ENCODE data around the gene ATP5ME. TPM values are rescaled to one million over a fixed set of nuclear protein-coding genes. Genes with fewer than 3 reads are reported as not detected.
A peak's percentile ranks its signal among the peaks of the same experiment; 100 is the strongest.
"Not testable (repeated sequence)": the region's sequence is repeated elsewhere in the genome, so short reads cannot be mapped to it uniquely, and the experiment has no call there.

Gene ATP5ME
- polyA plus RNA-seq, 3 donors from 2014 or later = 466 to 581 (median 532) TPM

GRCh38 chr4:710116-710515 is 36.0 kb upstream of the ATP5ME start:
- H3K27ac Mint-ChIP-seq = peak overlapping the region in 2 of 6 donors; percentile 1 to 9

DNA sequence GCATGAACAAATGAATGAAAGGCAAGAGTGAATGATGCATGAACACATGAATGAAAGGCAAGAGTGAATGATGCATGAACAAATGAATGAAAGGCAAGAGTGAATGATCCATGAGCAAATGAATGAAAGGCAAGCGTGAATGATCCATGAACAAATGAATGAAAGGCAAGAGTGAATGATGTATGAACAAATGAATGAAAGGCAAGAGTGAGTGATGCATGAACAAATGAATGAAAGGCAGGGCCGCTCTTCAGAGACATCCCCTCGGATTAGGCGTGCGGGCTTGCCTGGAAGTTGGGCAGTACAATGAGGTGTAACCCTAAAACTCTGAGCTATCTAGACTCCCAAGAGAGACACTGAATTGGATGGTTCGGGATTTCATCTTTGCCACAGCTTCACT is 35.3 kb upstream of the ATP5ME start:
- no peak for DNase-seq
- Mint-ChIP-seq H3K27ac (peak overlapping the region in 3 of 6 donors; percentile 3 to 46 (median 42)), H3K4me1 (peaks cover 28 to 30% of the 10 kb centered on the region in 2 donors), H3K9me3 (no peaks in the 10 kb centered on the region), H3K36me3 (peaks cover 0 to 1% (median 0%) of the 10 kb centered on the region in 3 donors), H3K4me3 (peak overlapping the region in 3 of 5 donors; percentile 0 to 20 (median 8)), H3K27me3 (ENCODE audit: low read depth in 3 of 3) (peaks cover 0 to 2% (median 0%) of the 10 kb centered on the region in 3 donors)

More at GRCh38 chr4:710116-710515, 36.0 kb upstream of the ATP5ME start:
- Mint-ChIP-seq H3K27me3 (ENCODE audit: low read depth in 3 of 3) (peaks cover 0 to 2% (median 0%) of the 10 kb centered on the region in 3 donors), H3K36me3 (peaks cover 0 to 3% (median 0%) of the 10 kb centered on the region in 3 donors), H3K4me3 (peak overlapping the region in 2 of 5 donors; percentile 12 to 20), H3K4me1 (peaks cover 36% of the 10 kb centered on the region in 2 donors), H3K9me3 (no peaks in the 10 kb centered on the region)
- DNase-seq = no peak

DNA sequence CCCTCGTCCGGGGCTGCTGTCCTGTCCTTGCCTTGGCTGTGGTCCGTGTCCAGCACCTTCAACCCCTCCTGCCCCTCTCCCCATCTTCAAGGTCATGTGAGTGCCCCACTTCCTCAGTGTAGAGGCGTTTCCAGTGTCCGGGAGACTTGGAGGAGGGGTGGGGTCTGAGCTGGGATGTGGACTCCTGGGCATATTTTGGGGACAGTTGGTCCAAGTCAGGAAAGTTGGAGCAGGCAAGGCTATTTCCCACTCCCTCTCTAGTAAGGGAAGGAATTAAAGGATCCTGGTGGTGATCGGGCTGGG is 34.5 kb upstream of the ATP5ME start:
- H3K27me3 Mint-ChIP-seq (ENCODE audit: low read depth in 3 of 3) = peaks cover 0 to 2% (median 0%) of the 10 kb centered on the region in 3 donors
- H3K36me3 Mint-ChIP-seq = no peaks in the 10 kb centered on the region
- H3K9me3 Mint-ChIP-seq = no peaks in the 10 kb centered on the region
- peaks cover 26 to 29% of the 10 kb centered on the region in 2 donors for H3K4me1 Mint-ChIP-seq
- H3K4me3 Mint-ChIP-seq = peak overlapping the region in 2 of 5 donors; percentile 32 to 34
- H3K27ac Mint-ChIP-seq = peak overlapping the region in 2 of 6 donors; percentile 13 to 53
- DNase-seq = no peak

- Mint-ChIP-seq H3K4me1 (peaks cover 26% of the 10 kb centered on the region in 2 donors), H3K36me3 (no peaks in the 10 kb centered on the region), H3K9me3 (no peaks in the 10 kb centered on the region), H3K27ac (peak overlapping the region in 3 of 6 donors; percentile 46 to 64 (median 49)), H3K27me3 (ENCODE audit: low read depth in 3 of 3) (peaks cover 0 to 2% (median 0%) of the 10 kb centered on the region in 3 donors), H3K4me3 (peak overlapping the region in 3 of 5 donors; percentile 41 to 53 (median 42))
- no peak for DNase-seq
Measured at GRCh38 chr4:707929-708630, 34.0 kb upstream of the ATP5ME start.

DNA sequence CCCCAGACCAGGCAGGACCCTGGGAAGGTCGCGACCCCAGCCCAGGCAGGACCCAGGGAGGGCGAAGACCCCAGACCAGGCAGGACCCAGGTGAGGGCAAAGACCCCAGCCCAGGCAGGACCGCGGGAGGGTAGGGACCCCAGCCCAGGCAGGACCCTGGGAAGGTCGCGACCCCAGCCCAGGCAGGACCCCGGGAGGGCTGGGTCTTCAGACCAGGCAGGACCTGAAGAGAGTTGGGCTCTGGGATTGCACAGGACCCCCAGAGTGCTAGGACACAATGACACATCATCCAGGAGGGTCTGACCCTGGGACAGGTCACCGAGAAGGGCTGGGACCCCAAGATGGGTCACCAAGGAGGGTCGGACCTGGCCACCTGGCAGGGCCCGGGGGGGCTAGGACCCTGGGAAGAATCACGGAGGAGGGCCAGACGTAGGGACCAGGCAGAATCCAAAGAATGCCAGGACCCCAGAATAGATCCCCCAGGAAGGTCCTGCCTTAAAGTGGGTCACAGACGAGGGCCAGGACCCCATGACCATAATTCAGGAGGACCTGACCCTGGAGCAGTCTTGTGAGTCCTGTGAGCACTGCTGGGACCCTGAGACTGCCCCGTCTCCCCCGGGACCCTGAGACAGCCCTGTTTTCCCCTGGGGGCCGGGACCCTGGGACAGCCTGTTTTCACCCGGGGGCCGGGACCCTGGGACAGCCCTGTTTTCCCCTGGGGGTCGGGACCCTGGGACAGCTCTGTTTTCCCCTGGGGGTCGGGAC is 32.9 kb upstream of the ATP5ME start:
- Mint-ChIP-seq H3K4me1 (peaks cover 22 to 26% of the 10 kb centered on the region in 2 donors), H3K27ac (no peak overlapping the region), H3K27me3 (ENCODE audit: low read depth in 3 of 3) (peaks cover 0 to 2% (median 0%) of the 10 kb centered on the region in 3 donors), H3K4me3 (peak overlapping the region in 2 of 5 donors; percentile 29 to 33), H3K36me3 (no peaks in the 10 kb centered on the region), H3K9me3 (no peaks in the 10 kb centered on the region)
- DNase-seq = no peak

GRCh38 chr4:706083-706633 is 32.1 kb upstream of the ATP5ME start:
- not testable (repeated sequence) for H3K9me3 Mint-ChIP-seq; H3K36me3 Mint-ChIP-seq; H3K27me3 Mint-ChIP-seq (ENCODE audit: low read depth in 3 of 3); DNase-seq; H3K27ac Mint-ChIP-seq
- H3K4me3 Mint-ChIP-seq = peak overlapping the region in 3 of 5 donors; percentile 6 to 17 (median 12)
- H3K4me1 Mint-ChIP-seq = peaks cover 22 to 26% of the 10 kb centered on the region in 2 donors

DNA sequence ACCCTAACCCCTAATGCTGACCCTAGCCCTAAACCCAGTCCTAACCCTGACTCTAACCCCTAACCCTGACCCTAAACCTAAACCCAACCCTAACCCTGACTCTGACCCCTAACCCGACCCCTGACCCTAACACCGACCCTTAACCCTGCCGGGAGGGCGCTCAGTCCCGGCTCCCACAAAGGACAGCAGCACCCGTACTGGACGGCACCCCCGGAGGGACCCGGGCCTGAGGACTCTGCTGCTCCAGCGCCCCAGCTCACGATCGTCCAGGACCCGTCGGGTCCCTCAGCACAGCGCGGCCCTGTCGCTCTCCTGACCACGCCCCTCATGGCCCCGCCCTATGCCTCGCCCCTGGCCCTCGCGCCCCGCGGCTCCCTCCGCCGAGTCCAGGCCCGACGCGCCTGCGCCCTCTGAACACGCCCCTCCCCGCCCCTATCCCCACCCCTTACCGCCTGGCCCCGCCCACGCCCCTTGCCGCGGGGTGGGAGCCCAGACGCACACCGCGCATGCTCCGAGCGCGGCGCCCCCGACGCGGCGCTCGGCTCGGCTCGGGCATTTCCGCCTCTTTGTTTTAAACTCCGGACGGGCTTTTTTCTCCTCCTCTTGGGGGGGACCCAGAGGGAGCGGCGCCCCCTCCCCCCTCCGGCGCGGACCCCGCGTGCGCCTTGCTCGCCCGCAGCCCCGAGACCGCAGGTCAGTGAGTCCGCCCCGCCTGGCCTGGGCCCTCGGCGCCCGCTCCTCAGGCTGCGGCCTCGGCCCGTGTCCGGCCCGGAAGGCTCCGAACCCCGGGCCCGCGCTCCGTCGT is 31.4 kb upstream of the ATP5ME start, which contains the start of gene PCGF3:
Gene PCGF3 (plus strand): TSS at position 555 of the 805 bp plus-strand sequence. CDS start 27,849 bp downstream, outside the sequence.
- peaks cover 0 to 3% (median 0%) of the 10 kb centered on the region in 3 donors for H3K27me3 Mint-ChIP-seq (ENCODE audit: low read depth in 3 of 3)
- peak within 1 kb of the TSS in 5 of 6 donors; percentile 20 to 82 (median 74) for H3K27ac Mint-ChIP-seq
- peak; percentile 89 to 92 (median 91) for DNase-seq
- H3K36me3 Mint-ChIP-seq = no peaks in the 10 kb centered on the region
- no peaks in the 10 kb centered on the region for H3K9me3 Mint-ChIP-seq
- H3K4me1 Mint-ChIP-seq = peaks cover 20% of the 10 kb centered on the region in 2 donors
- peak within 1 kb of the TSS; percentile 73 to 82 (median 79) for H3K4me3 Mint-ChIP-seq

GRCh38 chr4:704971-705277 is 30.8 kb upstream of the ATP5ME start:
- H3K27ac Mint-ChIP-seq = peak overlapping the region in 2 of 6 donors; percentile 49 to 82
- peaks cover 15 to 17% of the 10 kb centered on the region in 2 donors for H3K4me1 Mint-ChIP-seq

DNA sequence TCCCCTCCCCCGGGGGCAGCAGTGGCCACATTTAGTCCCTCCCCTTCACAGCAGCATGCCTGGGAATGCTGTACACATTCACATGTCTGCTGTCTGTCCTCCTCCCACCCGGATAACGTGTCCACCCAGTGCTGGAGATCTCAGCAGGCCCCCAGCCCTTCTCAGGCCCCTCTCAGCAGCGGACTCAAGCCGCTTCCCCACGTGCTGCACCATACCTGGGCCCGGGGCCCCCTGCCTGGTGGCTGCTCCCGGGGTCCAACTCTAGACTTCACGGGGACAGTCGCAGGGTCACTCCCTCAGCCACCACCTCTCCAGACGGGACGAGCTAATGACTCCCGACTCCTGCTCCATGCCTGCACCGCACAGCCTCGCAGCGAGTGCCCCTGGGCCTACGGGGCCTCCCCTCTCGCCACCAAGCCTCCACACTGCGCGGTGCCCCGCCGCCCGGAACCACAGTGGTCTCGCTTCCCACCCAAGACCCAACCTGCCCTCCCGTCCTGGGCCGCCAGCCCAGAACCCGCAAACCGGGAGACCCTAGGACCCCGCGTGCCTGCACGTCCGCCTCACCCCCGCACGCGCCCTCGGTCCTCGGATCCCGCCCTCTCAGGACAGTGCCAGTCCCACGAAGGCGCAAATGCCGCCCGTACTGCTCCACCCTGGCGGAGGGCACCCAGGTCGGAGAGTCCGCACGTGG is 30.3 kb upstream of the ATP5ME start:
- Mint-ChIP-seq H3K27ac (no peak overlapping the region), H3K4me1 (peaks cover 14% of the 10 kb centered on the region in 2 donors), H3K36me3 (no peaks in the 10 kb centered on the region), H3K9me3 (no peaks in the 10 kb centered on the region), H3K4me3 (peak overlapping the region in 2 of 5 donors; percentile 12 to 73), H3K27me3 (ENCODE audit: low read depth in 3 of 3) (peaks cover 0 to 6% (median 0%) of the 10 kb centered on the region in 3 donors)
- DNase-seq = no peak

More at GRCh38 chr4:704971-705277, 30.8 kb upstream of the ATP5ME start:
- Mint-ChIP-seq H3K9me3 (no peaks in the 10 kb centered on the region), H3K27me3 (ENCODE audit: low read depth in 3 of 3) (peaks cover 0 to 5% (median 0%) of the 10 kb centered on the region in 3 donors), H3K36me3 (no peaks in the 10 kb centered on the region), H3K4me3 (peak overlapping the region; percentile 73 to 82 (median 79))
- no peak for DNase-seq

DNA sequence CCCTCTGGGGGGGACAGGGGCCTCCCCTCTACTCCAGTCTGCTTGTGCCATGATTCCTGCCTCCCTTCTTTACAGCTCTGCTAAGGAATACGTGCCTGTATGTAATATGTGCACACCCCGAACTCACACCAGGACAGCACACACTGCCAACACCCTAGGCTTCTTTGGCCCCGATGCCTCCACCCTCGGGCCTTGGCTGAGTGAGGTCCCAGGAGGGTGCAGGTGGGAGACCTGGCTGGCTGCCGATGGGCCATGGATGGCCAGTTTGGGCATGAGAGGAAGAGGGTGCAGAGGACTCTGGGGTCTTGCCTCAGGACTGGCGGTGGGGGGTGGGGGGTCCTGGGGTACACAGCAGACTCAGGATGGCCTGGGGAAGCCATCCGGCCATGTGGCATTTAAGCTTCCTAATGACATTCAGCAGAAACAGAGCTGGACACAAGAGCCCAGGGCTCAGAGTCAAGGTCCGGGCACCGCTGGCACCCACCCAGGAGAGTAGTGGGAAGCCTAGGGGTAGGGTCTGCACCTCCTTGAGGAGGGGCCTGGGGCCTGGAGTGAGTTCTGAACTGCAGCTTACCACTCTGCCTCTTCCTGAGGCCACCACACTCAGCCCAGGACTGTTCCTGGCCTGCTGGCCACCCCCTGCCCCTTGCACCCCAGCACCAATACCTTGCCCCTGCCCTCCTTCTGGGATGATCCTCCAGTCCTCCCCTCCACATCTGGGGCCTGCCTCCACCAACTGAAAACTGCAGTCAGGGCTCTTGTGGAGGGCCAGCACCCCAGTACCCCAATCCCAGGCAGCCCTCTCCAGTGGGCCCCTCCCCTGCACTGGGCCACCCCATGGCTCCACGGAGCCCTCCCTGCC is 29.5 kb upstream of the ATP5ME start:
- Mint-ChIP-seq H3K36me3 (no peaks in the 10 kb centered on the region), H3K27ac (no peak overlapping the region), H3K9me3 (peaks cover 0 to 1% (median 0%) of the 10 kb centered on the region in 6 donors), H3K4me1 (peaks cover 9 to 12% of the 10 kb centered on the region in 2 donors), H3K27me3 (ENCODE audit: low read depth in 3 of 3) (peaks cover 0 to 6% (median 0%) of the 10 kb centered on the region in 3 donors), H3K4me3 (no peak overlapping the region)
- DNase-seq = no peak

DNA sequence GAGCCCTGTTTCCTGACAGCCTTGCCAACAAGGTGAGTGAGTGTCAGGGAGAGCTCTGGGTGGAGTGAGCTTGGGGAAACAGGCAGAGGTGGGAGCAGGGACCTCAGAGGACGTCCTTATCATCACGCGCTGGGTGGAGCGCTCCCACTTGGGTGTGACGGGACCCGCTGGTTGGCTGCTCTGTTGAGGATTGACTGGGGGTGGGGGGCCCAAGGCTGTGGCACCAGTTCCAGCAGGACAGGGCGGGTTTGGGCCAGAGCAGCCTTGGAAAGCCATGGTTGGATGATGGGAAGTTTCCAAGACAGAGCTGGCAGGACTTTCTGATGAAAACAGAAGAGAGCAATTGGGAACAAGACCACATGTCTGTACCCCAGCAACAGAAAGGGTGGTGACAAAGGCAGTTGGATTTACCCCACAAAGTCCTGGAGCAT is 28.6 kb upstream of the ATP5ME start:
- Mint-ChIP-seq H3K27me3 (ENCODE audit: low read depth in 3 of 3) (peaks cover 0 to 6% (median 0%) of the 10 kb centered on the region in 3 donors), H3K36me3 (no peaks in the 10 kb centered on the region), H3K27ac (peak overlapping the region in 3 of 6 donors; percentile 41 to 65 (median 50)), H3K4me3 (no peak overlapping the region), H3K4me1 (peaks cover 8 to 11% of the 10 kb centered on the region in 2 donors), H3K9me3 (peaks cover 0 to 1% (median 0%) of the 10 kb centered on the region in 6 donors)
- no peak for DNase-seq
